Measurements from ENCODE around the gene CHCHD10.

The CHCHD10 gene

DNA sequence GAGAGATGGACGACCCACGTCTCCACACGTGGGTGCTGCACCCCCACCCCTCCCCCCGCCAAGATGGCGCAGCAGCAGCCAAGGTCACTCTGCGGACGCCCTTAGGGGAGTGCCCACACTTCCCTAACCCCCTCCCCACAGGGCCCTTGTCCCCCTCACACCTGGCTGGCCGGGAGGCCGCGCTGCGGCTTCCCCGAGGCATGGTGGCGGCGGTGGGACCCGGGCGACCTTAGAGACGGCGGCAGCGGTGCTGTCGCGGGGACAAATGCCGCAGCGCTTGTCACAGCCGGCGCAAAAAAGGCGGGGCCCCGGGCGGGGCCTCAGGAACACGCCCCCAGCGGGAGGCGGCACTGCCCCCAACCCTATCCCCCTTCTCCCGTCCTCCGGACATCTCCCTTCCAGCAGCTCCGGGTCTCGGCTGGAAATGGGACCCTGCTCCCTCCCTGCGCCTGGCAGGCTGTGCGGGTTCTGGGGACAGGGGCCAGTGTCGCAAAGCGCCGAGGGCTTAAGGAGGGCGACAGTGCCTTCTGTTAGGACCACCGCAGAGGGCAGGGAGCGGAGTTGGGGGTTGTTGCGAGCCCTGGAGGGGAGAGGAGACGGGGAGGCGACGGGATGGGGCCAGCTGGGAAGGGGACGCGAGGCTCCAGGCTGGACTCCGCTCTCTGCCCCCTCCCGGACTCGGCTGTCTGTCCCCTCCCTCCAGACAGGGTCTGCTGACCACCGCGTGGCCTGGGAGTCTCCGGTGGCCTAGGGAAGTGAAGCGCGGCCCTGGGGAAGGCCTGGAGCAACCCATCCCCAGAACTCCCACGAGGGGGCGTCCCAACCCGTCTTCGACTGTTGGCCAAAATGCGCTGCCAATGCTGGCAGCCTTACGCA lies at the start of gene CHCHD10:
CHCHD10 (minus strand) TSS at position 300 of the 876 bp plus-strand sequence; CDS start at position 202, 98 bp downstream.
- DNase-seq (ENCODE audit: low read depth in 3 of 3), result peak; percentile 50 to 72 (median 55)

DNA sequence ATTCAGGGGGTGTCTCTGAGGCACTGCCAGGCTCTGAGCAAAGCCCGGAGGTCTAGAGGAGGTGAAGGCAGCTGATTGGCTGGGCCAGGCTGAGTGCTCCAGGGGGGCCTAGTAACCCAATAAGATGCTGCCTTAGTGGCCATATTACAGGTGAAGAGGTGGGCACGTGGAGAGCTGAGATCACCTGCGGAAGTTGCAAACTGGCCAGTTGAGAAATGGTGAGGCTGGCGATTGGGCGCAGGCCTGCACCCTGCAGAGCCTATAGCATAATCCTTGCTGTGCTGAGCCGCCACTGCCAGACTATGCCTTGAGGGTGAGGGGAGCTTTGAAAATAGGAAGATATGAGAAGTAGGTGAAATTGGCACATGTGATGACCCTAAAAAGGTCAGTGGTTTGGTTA lies 49.4 kb upstream of the CHCHD10 start:
- no peak for DNase-seq (ENCODE audit: low read depth in 3 of 3)

GRCh38 chr22:23816156-23816976 lies 48.6 kb upstream of the CHCHD10 start:
- DNase-seq (ENCODE audit: low read depth in 3 of 3), result no peak

DNA sequence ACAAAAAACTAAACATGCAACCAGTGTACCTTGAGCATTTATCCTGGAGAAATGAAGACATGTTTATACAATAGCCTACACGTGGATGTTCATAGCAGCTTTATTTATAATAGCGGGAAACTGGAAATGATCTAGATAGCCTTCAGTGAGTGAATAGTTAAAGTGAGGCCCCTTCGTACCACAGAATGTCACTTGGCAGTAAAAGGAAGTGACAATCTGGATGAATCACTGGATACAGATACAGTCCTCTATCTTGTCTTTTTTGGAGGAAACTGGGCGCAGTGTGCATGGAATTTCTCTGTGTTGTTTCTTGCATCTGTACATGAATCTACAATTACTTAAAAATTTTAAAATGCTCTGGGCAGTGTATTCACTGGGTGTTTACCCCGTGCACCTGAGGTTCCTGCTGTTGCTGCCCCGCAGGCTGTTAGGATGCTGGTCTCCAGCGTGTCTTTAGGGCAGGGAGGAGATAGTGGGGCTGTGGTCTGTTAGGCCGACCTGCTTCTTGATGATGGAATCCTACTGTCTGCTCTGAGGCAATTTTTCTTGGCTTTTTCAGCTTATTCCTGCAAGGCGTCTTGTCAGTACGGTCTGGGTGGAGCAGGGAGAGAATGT lies 47.9 kb upstream of the CHCHD10 start:
- DNase-seq (ENCODE audit: low read depth in 3 of 3), result no peak

- no peak for DNase-seq (ENCODE audit: low read depth in 3 of 3)
Observed at GRCh38 chr22:23812378-23812777, 44.6 kb upstream of the CHCHD10 start.

DNA sequence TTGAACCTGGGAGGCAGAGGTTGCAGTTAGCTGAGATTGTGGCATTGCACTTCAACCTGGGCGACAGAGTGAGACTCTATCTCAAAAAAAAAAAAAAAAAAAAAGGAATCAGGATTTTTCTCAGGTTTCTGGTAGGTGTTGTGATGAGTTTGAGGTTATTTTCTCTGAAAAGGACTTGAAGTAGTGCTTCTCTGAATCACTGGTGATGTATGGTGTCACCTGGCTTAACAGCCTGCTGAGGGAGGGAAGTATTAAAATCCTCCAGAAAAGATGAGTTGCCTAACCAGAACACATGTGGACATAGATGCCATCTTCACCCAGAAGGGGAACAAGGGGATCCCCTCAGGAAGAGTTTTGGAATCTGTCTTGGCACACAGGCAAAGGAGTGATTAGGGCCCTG lies 39.1 kb upstream of the CHCHD10 start:
- DNase-seq (ENCODE audit: low read depth in 3 of 3), result no peak

DNA sequence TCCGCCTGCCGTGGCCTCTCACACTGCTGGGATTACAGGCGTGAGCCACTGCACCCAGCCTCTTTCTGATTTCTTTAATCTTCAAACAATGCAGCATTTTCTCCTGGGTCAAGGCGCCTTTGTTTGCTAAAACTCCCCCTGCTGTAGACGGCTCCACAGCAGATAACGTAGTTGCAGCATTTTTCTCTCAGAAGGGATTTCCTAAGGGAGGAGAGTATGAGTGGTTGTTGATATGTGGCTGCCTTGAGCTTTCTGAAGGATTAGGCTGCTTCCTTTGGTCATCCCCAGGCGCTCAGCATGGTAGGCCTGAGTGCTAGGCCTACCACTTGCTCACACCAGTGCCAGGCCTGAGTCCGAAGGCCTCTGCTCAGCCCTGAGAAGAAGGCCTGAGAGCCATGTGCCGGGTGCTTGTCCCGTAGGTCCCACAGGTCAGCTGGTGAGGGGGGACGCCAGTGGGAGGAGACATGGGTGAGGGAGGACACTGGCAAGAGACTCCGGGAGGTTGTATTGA lies 37.1 kb upstream of the CHCHD10 start:
- no peak for DNase-seq (ENCODE audit: low read depth in 3 of 3)

- DNase-seq (ENCODE audit: low read depth in 3 of 3), result no peak
Observed at GRCh38 chr22:23803001-23803819, 35.4 kb upstream of the CHCHD10 start.

DNA sequence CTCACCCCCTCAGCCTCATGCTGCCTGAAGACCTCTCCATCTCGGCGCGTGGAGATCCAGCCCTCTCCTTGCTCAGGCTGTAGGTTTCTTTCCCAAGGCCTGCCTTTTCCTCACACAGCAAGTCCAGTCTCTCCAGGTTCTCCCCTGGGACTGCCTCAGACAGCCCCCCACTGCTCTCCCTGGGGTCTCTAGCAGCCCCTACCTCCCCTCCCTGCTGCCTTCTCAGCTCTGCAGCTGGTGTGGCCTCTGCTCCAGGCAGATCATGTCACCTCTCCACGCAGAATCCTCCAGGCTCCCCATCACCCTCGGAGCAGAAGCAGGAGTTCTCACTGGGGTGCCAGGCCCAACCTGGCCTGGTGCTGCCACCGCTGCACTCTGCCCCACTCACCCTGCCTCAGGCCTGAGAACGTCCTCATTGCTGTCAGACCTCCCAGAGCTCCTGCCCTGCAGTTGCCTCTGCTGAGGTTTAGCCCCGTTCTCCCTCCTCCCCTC lies 34.2 kb upstream of the CHCHD10 start:
- DNase-seq (ENCODE audit: low read depth in 3 of 3), result no peak

DNA sequence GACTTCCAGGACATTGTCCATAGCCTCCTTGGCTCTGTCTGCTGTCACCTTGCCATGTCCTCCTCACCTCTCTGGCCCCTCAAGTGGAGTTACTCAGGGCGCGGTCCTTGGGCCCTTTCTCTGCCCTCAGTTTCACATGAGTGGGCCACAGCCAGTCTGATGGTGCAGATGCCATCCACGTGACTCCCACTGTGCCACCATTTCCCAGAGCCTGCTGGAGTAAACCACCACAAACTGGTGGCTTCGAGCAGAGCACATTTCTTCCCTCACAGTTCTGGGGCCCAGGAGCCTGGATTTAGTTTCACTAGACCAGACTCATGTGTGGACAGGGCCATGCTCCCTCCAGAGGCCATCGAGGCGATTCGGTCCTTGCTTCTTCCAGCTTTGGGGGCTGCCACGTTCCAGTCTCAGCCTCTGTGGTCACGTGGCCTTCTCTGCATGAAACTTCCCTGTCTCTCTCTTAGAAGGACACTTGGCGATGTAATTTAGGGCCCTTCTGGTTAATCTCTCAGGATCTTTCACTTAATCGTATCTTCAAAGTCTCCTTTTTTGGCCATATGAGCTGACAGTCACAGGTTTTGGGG lies 33.6 kb upstream of the CHCHD10 start:
- DNase-seq (ENCODE audit: low read depth in 3 of 3), result no peak

- no peak for DNase-seq (ENCODE audit: low read depth in 3 of 3)
Observed at GRCh38 chr22:23800297-23801237, 32.8 kb upstream of the CHCHD10 start.

- DNase-seq (ENCODE audit: low read depth in 3 of 3), result no peak
Observed at GRCh38 chr22:23796461-23796860, 28.7 kb upstream of the CHCHD10 start.

DNA sequence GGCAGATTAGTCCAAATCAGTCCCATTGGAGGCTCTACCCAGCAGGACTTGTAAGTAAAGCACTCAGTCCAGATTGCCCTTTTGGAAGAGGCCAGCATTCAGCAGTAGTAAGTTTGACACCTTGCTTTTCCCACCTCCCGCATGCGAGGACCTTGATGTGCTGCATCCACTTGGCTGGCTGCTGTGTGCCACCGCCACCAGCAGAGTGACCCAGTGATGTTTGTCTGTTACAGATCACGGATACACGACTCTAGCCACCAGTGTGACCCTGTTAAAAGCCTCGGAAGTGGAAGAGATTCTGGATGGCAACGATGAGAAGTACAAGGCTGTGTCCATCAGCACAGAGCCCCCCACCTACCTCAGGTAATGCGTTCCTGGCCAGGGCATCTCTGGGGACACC lies 25.6 kb upstream of the CHCHD10 start:
- no peak for DNase-seq (ENCODE audit: low read depth in 3 of 3)

GRCh38 chr22:23791738-23792645 lies 24.2 kb upstream of the CHCHD10 start:
- DNase-seq (ENCODE audit: low read depth in 3 of 3), result no peak

DNA sequence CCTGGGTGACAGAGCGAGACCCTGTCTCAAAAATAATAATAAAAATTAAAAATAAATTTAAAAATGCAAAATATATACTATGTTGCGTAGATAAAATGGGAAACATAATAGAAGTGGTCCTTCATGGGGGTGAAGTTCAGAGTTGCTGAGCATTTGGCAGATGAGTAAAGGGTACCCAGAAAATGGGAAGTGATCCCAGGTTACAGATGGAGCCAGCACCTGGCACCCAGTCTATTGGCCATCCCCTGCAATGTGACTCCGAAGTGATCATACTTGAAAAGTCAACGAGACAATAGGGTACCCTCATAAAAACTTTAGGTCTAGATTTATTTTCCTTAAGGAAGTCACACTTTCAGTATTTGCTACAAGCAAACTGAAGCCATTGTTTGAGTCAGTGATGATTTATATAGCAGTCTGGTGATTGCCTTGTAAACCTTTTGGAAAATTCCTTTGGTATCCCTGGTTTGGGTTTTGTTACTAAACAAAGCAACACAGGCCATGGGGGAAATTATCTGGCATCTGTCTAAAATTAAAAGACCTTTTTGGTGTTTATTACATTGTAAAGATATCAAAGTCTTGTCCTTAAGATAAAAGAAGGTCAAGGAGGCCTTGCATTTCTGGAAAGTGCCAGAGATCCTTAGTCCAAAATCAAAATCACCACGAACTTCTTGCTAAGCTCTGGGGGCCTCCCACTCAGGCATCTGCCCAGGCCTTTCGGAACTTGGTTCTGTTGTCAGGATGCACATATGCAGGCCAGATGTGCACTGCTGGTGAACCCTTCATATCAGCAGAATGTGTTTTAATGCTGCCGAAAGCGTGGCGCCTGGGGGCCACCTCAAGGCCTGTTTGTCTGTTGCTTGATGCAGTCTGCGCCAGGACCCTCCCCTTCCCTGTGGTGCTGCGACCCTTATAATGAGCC lies 23.3 kb upstream of the CHCHD10 start:
- no peak for DNase-seq (ENCODE audit: low read depth in 3 of 3)

GRCh38 chr22:23789638-23790037 lies 21.9 kb upstream of the CHCHD10 start:
- DNase-seq (ENCODE audit: low read depth in 3 of 3), result no peak

- no peak for DNase-seq (ENCODE audit: low read depth in 3 of 3)
Observed at GRCh38 chr22:23789121-23789520, 21.3 kb upstream of the CHCHD10 start.
